CD4-positive, alpha-beta T cell treated with Interleukin-1 beta for 1 hour (primary cell): Measurements from ENCODE around the gene ALX3.
"Not testable (repeated sequence)": the region's sequence is repeated elsewhere in the genome, so short reads cannot be mapped to it uniquely, and the experiment has no call there.

Experiments used
- DNase-seq, 2 donors: peaks; one replicate each; pipeline ENCODE4 v3.0.0-alpha.2; 2020 to 2022

The ALX3 gene

GRCh38 chr1:110088739-110089316 lies 18.4 kb upstream of the ALX3 start:
- no peak for DNase-seq

DNA sequence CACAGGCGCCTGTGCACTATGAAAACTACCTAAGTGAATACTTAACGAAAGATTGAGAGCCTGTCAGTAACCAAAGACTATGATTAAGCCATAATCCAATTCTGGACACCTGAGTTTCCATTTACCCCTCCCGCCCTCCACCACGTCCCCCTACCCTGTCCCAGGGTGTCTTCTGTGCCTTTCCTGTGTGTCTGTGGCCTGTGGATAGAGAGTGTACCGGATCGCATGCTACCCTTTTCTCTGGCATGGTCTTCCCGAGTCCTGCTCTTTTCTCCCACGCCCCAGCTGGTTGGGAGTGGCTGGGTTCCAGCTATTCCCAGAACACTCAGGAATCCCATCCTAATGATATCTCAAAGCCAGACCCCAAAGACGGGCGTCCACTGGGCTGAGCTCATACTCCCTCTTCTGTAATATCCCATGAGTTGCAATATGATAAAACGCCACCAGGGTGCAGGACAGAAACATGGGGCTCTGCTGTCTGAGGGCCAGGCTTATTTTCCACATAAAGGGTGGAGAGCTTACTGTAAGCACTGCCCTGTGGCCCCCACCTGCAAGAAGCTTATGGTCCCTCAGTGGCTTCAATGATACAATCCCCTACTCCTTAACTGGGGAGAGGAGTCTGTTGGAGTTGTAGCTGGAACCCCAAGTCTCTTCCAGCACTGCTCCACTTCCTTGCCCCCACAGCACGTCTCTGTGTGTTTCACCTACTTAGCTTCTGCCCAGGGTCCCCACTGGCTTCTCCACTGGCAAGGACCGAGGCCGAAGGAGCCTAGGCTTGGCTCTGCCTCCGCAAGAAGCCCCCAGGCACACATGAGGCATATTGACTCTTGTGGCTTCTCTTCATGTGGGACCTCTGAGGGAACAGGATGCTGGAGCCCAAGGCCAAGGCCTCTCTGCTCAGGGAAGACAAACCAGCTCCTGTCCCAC lies 17.6 kb upstream of the ALX3 start:
- DNase-seq = peak; percentile 32 to 46

- DNase-seq = no peak
Measured at GRCh38 chr1:110086961-110087360, 16.5 kb upstream of the ALX3 start.

- DNase-seq = no peak
Measured at GRCh38 chr1:110085671-110086070, 15.2 kb upstream of the ALX3 start.

DNA sequence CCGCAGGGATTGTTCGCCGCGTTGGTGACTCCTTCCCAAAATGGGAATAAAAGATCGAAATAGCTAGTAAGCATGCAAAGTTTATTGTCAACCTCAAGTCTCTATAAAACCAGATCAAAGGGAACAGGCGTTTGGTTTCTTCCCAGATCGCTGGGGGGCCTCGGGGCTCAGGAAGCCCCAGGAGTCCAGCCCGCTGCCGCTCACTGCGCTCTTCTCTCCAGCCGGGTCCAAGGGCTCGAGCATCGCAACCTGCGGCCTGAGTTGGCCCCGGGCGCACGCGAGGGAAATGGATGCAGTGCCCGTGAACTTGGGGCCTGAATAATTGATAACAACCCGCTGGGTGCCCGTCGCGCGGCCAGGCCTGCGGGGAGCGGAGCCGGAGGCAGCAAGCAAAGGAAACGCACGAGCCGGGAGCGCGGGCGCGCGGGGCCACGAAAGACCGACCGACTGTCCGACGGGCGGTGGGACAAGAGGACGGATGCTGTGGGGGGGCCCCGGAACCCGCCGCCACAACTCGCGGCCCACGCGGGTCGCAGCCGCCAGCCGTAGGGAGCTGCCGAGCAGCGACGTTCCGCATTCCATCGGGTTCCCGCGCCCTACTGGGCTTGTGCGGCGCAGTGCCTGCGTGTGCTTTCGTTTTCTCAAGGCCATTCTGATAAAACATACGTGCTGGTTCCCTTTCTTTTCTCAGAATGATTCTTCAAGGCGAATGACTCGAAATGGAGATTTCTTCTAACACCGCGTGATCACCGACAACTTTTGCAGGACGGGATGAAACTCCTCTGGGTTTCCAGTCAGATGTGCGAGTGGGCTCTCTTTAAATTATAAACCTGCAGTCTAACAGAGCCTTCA lies 14.0 kb upstream of the ALX3 start:
- peak in 1 of 2 donors; percentile 33 for DNase-seq

- DNase-seq = no peak
Measured at GRCh38 chr1:110083866-110084226, 13.4 kb upstream of the ALX3 start.

GRCh38 chr1:110083061-110083865 lies 12.8 kb upstream of the ALX3 start:
- DNase-seq = no peak

DNA sequence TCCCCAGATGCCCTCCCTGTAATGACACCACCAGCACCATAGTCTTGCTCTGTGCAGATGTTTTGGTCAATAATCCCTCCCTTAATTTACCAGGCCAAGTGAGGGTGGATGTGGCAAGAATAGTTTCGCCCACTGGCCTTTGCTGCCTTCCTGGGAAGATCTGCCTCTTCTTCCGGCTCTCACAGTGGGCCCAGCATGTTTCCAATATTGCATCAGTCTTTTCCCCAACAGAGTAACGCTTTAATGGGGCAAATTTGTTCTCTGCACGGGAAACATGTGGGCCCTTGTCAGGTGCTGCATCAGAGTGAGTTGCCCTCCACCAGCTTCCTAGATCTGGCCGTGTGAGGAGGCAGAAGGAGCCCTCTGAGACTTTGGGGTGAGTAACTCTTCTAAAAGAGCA lies 12.0 kb upstream of the ALX3 start:
- no peak for DNase-seq

DNA sequence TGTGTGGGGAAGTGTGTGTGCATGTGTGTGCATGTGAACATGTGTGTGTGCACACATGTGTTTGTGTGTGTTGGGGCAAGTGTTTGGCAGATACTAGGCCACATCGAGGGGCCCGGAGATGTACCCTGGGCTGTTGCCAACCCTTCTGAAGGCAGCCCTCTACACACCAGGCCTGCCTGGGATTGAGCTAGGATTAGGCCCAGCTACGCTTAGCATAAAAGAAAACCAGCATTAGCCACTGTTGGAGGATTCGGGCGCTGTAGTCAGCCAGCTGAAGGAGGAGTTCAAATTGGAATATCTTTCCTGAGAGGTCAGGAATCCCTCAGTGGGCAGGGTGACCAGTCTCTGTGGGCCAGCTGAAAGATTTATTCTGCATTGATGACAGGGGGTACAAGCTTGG lies 10.6 kb upstream of the ALX3 start:
- DNase-seq = no peak

GRCh38 chr1:110079995-110080394 lies 9.5 kb upstream of the ALX3 start:
- DNase-seq = not testable (repeated sequence)

DNA sequence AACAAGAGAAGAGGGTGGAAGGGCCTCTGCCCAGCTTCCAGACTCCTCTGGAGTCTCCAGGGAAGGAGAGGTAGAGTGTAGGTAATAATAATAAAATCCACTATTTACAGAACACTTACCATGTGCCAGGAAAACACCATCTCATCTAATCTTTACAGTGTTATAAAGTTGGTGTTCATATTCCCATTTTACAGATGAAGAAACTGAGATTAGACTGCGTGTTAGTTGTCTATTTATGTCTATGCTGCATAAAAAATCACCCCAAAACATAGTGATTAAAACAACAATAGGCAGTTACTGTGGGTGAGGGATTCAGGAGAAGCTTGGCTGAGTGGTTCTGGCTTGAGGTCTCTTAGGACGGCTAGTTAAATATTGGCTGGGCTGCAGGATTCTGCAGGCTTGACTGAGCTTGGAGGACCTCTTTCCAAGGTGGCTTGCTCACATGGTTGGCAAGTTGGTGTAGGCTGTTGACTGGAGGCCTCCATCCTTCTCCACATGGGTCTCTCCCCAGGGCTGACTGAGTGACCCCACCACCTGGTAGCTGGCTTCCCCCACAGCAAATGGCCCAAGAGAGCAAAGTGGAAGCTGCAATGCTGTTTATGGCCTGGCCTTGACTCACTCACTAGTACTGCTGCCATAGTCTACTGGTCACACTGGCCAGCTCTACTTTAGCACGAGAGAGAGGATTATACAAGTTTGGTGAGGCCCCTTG lies 6.5 kb upstream of the ALX3 start:
- DNase-seq = no peak

GRCh38 chr1:110074166-110074565 lies 3.7 kb upstream of the ALX3 start:
- DNase-seq = no peak

GRCh38 chr1:110070282-110070669 lies 196 bp downstream of the ALX3 start:
- DNase-seq = no peak

DNA sequence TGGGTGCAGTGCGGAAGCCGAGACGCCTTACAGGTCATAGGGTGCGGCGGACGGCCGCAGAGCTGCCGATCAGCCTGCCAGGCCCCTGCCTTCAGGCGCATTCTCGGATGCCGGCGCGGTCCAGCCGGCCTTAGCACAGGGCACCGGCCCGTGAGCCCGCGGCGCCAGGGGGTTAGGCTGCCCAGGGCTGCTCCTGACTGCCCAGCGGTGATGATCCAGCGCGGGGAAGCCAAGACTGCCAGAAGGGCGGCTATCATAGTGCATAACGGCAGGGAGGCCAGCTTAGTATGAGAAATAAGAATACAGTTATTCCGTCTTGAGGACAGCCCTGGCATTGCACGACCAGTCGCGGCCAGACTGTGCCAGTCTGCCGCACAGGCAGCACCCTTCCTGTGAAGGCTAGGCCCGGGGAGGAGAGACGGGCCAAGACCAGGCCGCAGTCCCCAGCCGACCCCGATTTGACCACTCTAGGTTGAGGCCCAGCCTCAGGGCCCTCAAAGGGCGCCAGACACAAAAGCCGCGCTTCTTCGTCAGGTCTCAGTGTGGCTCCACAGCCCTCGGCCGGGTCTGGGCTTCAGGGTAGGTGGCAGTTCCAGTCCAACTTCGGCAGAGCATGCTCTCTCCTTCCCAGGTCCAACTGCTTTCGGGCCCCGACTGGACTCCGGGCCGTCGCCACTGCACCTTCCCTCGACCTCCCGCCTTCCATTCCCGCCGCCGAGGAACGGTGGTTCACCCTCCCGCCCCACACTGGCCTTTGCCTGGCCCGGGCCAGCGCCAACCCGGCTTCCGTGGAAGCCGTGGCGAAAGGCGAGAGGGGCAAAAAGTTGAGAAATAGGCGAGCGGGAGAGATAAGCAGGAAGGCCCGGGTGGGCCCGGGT lies 829 bp downstream of the ALX3 start:
- no peak for DNase-seq

- peak in 1 of 2 donors; percentile 23 for DNase-seq
Measured at GRCh38 chr1:110068646-110069403, 1.6 kb downstream of the ALX3 start.

GRCh38 chr1:110067893-110068645 lies 2.4 kb downstream of the ALX3 start:
- DNase-seq = no peak

- DNase-seq = no peak
Measured at GRCh38 chr1:110067479-110067892, 3.0 kb downstream of the ALX3 start.

- no peak for DNase-seq
Measured at GRCh38 chr1:110065841-110066240, 4.6 kb downstream of the ALX3 start.

DNA sequence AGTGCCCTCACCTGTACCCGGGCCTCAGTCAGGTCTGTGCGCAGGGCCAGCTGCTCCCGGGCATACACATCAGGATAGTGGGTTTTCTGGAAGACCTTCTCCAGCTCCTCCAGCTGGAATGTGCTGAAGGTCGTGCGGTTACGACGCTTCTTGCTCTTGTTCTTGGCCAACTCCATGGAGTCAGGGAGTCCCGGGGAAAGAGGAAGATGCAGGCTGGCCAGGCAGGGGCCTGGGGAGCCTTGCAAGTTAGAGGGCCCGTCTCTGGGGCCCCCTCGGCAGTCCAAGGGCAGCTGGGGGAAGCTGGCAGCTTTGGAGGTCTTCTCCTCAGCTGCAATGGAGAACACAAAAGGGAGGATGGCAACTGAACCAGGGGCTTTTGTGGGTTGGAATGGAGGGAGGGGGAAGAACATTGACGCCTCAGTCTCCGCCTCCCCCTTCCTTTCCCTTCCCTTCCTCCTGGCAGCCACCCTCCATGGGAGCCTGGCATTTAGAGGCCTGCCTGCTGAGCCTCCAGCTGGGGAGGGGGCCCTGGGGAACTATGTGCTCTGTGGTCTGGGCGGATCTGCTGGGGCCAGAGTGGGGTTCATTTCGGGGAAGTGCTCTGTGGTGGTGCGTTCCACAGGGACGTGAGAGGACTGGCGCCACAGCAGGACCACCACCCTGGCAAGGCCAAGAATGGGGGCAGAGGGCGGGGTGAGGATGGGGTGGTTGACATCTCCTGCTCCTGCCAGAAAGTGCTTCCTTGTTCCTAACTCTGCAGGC lies 5.7 kb downstream of the ALX3 start:
- no peak for DNase-seq
